Lung (tissue), 12 donors: ENCODE data around the gene ZNF429. TPM values are rescaled to one million over a fixed set of nuclear protein-coding genes. Genes with fewer than 3 reads are reported as not detected.

ENCODE experiments used
- ATAC-seq: fragments of 200-7000 bp; cut with Tn5 transposase; one replicate; pipeline ENCODE4 v1.9.1; 2020; ENCODE audit warnings: moderate number of reproducible peaks; ENCODE audit not compliant: insufficient read depth, low FRiP score
- DNase-seq, 3 donors: peaks; one replicate each; pipeline ENCODE4 v3.0.0-alpha.2; 2013 to 2017
- H3K27ac ChIP-seq, 2 donors: one replicate each; pipeline ENCODE4 v1.5.1; 2013; ENCODE audit warnings: mild to moderate bottlenecking in 2 of 2, moderate library complexity in 2 of 2, control low read depth in 1 of 2, inconsistent platforms in 1 of 2, low read depth in 1 of 2, low read length in 1 of 2
- H3K27me3 ChIP-seq, 3 donors: one replicate each; pipeline ENCODE4 v1.5.1; 2013; ENCODE audit warnings: low read length in 2 of 3; ENCODE audit not compliant: control insufficient read depth in 3 of 3, insufficient read depth in 3 of 3
- H3K36me3 ChIP-seq, 4 donors: one replicate each; pipeline ENCODE4 v1.5.1; 2013; ENCODE audit warnings: low read length in 4 of 4, mild to moderate bottlenecking in 1 of 4, moderate library complexity in 1 of 4; ENCODE audit not compliant: control insufficient read depth in 4 of 4, insufficient read depth in 4 of 4
- H3K4me1 ChIP-seq, 5 donors: one replicate each; pipeline ENCODE4 v1.5.1; 2013; ENCODE audit warnings: low read length in 5 of 5, mild to moderate bottlenecking in 2 of 5, moderate library complexity in 1 of 5; ENCODE audit not compliant: control insufficient read depth in 5 of 5, insufficient read depth in 5 of 5
- H3K4me3 ChIP-seq: one replicate; pipeline ENCODE4 v1.5.1; 2013; ENCODE audit warnings: mild to moderate bottlenecking, control low read depth, moderate library complexity
- H3K9ac ChIP-seq, 2 donors: one replicate each; pipeline ENCODE4 v1.5.1; 2013; ENCODE audit warnings: low read length in 2 of 2, control low read depth in 1 of 2; ENCODE audit not compliant: insufficient read depth in 1 of 2
- H3K9me3 ChIP-seq, 4 donors: one replicate each; pipeline ENCODE4 v1.5.1; 2013; ENCODE audit warnings: low read length in 3 of 4, mild to moderate bottlenecking in 1 of 4, moderate library complexity in 1 of 4; ENCODE audit not compliant: control insufficient read depth in 4 of 4, insufficient read depth in 3 of 4
- CTCF ChIP-seq: IDR thresholded peaks from 2 replicates; pipeline ENCODE4 v1.5.1; 2012; ENCODE audit warnings: mild to moderate bottlenecking; ENCODE audit errors: control extremely low read depth, extremely low read depth
- WGBS, 2 donors: extraction: QIAGEN DNeasy Blood & Tissue Kit; methylation state at CpG; one replicate each; pipeline ENCODE4 v1.1.7; 2013; 5-methylcytosine and 5-hydroxymethylcytosine counted together
- polyA plus RNA-seq, 2 donors: library from polyadenylated mRNA; stranded (reverse); fragments of 200-250 nt; gene quantifications; one replicate each; pipeline ENCODE4 v1.2.1, GENCODE V29; 2013
- total RNA-seq, 2 donors: library from RNA; depleted of rRNA in 1 of 2; stranded (reverse); fragments of >200 nt in 1 of 2; gene quantifications; one replicate each; pipeline ENCODE4 v1.2.1, GENCODE V29; 2014 to 2021
- donor health status: control.
- donor health status: control.
- donor health status: Bipolar disorder and iron deficiency.
- donor health status: healthy.
- donor health status: DM: yes; HTN: yes; CAD: no.

ZNF429 gene
- total and polyA plus RNA-seq, 4 donors: 5.4 to 18.9 (median 10.7) TPM

- Histone ChIP-seq H3K36me3 (no peaks in the 10 kb centered on the region), H3K9ac (no peak overlapping the region), H3K4me1 (peaks cover 0 to 7% (median 0%) of the 10 kb centered on the region in 5 donors), H3K4me3 (no peak overlapping the region), H3K27ac (no peak overlapping the region), H3K27me3 (no peaks in the 10 kb centered on the region), H3K9me3 (peaks cover 0 to 10% (median 0%) of the 10 kb centered on the region in 4 donors)
- WGBS, 2 donors: 86 to 94% methylated on average over 1 of the region's 1 CpG
- DNase-seq (no peak), ATAC-seq (no peak)
- no peak for TF ChIP-seq CTCF
These were observed 76.3 kb downstream of the ZNF429 start for GRCh38 chr19:21581646-21582240.

GRCh38 chr19:21584537-21584936 lies 79.1 kb downstream of the ZNF429 start:
- H3K9me3 ChIP-seq: peaks cover 0 to 15% (median 0%) of the 10 kb centered on the region in 4 donors
- ATAC-seq: no peak

GRCh38 chr19:21585281-21585890 lies 80.0 kb downstream of the ZNF429 start:
- no peak for DNase-seq
- ATAC-seq: no peak
- peaks cover 0 to 15% (median 0%) of the 10 kb centered on the region in 4 donors for H3K9me3 ChIP-seq
- no peaks in the 10 kb centered on the region for H3K36me3 ChIP-seq
- peaks cover 0 to 13% (median 0%) of the 10 kb centered on the region in 5 donors for H3K4me1 ChIP-seq
- TF ChIP-seq CTCF: no peak
- no peak overlapping the region for H3K9ac ChIP-seq
- no peaks in the 10 kb centered on the region for H3K27me3 ChIP-seq
- H3K4me3 ChIP-seq: no peak overlapping the region
- WGBS, 2 donors: 62 to 80% methylated on average over 12 of the region's 12 CpGs
- peak overlapping the region in 1 of 2 donors; percentile 68 for H3K27ac ChIP-seq

More at GRCh38 chr19:21584537-21584936, 79.1 kb downstream of the ZNF429 start:
- Histone ChIP-seq H3K36me3 (no peaks in the 10 kb centered on the region), H3K27ac (no peak overlapping the region), H3K27me3 (no peaks in the 10 kb centered on the region), H3K4me1 (peaks cover 0 to 13% (median 0%) of the 10 kb centered on the region in 5 donors), H3K9ac (no peak overlapping the region), H3K4me3 (no peak overlapping the region)
- no peak for TF ChIP-seq CTCF
- DNase-seq: no peak
- WGBS, 2 donors: 82 to 83% methylated on average over 5 of the region's 5 CpGs
